Activated CD8-positive, alpha-beta memory T cell treated with anti-CD3 and anti-CD28 coated beads, Interleukin-2, amount 50 U/mL, for 24 hours (primary cell): ENCODE results near the gene CTNNBL1.

Experiments
- DNase-seq: peaks from one replicate; pipeline ENCODE4 v3.0.0-alpha.2; 2020; ENCODE audit errors: extremely low read depth

The CTNNBL1 gene

GRCh38 chr20:37899105-37900045, 205.5 kb downstream of the CTNNBL1 start:
- no peak for DNase-seq

DNA sequence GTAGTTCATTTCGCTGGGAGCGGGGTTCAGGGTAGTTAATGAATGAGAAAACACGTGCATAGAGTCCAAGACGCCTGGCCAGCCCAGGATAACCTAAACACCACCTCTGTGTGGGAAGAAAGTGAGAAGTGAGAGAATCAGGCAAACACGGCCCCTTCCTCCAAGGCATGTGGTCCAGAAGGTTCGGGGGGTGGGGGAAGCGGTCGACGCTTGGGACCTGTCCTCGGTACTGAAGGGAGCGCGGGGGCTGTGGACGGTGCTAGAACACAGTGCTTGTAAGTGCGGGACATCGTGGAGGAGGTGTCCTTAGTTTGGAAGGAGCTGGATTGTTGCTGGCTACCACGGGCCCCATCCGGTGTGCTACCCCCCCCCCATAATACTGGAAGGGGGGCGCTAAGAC, 207.4 kb downstream of the CTNNBL1 start:
- no peak for DNase-seq

- no peak for DNase-seq
Observed at GRCh38 chr20:37901654-37902503, 208.0 kb downstream of the CTNNBL1 start.

DNA sequence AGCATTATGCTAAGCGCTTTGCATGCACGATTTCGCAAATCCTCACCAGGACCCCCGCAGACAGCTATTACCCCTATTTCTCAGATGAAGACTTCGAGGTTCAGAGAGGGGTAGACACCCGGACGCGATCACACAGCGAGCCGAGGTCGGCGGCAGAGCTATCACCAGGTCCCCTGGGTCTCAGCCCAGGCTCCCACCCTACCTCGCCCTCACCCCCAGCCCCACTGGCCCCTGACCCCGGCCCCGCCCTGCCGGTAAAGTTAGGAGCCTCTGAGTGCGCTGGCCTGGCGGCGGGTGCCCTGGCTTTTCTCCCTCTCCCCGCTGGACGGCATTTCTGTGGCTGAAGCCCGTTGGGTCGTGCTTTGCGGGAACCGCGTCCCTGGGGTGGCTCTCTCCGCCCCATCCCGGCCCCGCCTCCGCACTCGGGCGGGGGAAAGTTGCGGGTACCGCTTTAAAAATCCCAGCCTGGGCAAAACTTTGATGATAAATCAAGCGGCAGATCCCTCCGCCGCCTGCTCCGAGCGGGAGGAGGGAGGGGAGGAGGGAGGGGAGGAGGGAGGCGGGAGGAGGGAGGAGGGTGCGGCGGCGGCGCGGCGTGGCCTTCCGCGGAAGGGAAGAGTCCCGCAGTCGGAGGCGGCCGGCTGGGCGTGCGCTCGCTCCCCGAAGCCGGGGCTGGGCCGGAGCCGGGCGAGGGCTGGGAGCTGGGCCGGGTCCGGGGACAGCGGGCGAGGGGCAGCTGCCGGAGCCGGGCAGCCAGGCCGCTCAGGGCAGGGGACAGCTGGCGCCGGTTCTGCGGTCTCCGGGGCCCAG, 208.9 kb downstream of the CTNNBL1 start, which contains the start of gene VSTM2L:
TSS of gene VSTM2L (plus strand) at position 624 of the 810 bp plus-strand sequence. CDS start 224 bp downstream, outside the sequence.
- no peak for DNase-seq

GRCh38 chr20:37903317-37904007, 209.6 kb downstream of the CTNNBL1 start:
- DNase-seq, result no peak

GRCh38 chr20:37904008-37904642, 210.3 kb downstream of the CTNNBL1 start:
- DNase-seq, result no peak

GRCh38 chr20:37904845-37905373, 211.1 kb downstream of the CTNNBL1 start:
- DNase-seq, result no peak

GRCh38 chr20:37905671-37906613, 212.1 kb downstream of the CTNNBL1 start:
- DNase-seq, result no peak

GRCh38 chr20:37907330-37907676, 213.5 kb downstream of the CTNNBL1 start:
- DNase-seq, result no peak

DNA sequence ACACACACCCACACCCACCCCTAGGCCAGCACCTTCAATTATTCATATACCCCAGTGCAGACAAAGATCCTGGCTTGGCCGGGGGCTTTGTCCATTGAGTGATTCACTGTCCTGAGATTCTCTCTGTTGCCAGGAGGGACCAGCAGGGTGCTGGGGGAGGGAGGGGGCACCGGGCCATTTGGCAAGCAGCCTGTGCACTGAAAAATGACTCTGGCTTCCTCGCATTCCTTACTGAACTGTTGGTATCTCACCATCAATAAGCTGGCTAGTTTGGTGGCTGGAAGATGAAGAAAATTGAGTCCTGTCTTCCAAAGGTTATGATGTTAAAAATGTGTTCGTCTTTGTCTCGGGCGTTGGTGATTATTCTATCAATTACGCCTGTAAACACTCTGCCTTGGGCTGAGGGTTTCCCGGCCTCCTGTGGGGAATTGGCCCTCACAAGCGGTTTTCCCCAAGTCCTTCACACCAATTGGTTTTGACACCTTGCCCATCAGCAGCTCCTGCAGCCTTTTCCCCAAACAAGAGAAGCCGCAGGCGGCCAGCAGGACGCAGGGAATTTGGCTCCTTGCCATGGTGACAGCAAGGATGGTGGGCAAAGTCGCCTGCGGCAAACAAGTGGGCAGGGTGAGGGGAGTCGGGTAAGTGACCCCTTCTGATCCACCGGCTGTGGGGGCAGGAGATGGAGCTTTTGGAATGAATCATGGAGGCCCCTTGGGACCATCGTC, 214.0 kb downstream of the CTNNBL1 start:
- DNase-seq, result no peak

- no peak for DNase-seq
Observed at GRCh38 chr20:37911261-37911660, 217.4 kb downstream of the CTNNBL1 start.

DNA sequence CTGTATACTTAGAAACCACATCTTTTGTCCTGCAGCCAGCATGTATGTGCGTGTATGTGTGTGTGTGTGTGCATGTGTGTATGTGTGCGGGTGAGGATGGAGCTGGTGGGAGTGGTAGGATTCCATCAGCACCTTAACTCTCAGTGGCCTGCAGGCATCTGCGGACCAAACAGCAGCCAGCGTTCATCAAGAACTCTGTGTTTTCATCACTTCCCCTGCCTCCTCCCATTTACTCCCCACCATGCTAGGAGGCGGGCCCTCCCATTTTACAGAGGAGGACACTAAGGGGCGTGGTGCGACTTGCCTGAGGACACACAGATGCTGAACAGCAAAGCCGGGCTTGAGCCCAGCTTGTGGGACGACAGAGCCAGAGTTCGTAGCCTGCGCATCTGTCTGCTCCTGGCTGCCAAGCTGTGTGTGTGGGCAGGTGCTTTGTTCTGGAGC, 218.0 kb downstream of the CTNNBL1 start:
- DNase-seq, result no peak

GRCh38 chr20:37912874-37913273, 219.0 kb downstream of the CTNNBL1 start:
- DNase-seq, result no peak

- DNase-seq, result no peak
Observed at GRCh38 chr20:37913567-37914366, 219.9 kb downstream of the CTNNBL1 start.

DNA sequence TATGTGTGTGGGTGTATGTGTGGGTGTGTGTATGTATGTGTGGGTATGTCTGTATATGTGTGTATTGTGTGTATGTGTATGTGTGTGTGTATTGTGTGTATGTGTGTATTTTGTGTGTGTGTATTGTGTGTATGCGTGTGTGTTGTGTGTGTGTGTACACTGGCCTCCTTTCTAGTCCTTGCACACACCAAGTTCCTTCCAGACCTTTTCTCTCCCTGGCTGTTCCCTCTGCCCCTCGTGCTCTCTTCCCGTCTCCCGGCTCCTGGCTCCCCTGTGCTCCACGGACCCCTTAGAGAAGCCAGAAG, 220.5 kb downstream of the CTNNBL1 start:
- no peak for DNase-seq

DNA sequence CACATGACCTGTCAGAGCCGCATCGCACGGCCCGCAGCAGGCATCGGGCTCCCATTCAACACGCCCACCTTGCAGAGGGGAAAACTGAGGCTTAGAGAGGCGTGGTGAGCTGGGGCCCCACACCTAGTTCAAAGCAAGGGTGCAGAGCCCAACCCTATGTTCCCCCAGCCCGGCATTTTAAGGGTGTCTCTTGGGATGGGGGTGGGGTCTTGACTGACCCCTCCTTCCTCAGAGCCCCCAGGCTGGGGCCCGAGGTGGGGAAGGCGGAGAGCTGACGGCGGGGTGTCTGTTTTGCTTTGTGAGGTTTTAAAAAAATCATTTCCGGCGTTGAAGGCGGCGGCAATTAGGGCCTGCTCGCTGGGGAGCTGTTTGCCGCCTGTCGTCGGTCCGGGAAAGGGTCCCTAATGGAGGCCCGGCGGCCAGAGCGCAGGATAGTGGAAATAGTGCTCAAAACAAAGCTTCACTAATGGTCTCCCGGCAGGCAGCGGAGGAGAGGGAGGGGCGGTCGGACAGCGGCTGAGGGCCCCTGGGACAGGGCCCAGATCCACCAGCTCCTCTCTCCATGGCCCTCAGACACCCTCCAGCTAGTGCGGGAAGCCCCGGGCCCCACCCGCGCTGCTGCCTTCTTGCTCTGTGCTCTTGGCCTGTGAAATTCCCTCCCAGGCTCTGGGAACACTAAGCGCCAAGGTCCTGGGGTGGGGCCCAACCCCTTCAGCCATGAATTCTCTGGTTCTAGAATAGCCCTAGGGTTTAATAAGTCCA, 221.0 kb downstream of the CTNNBL1 start:
- no peak for DNase-seq

GRCh38 chr20:37915434-37915787, 221.6 kb downstream of the CTNNBL1 start:
- no peak for DNase-seq
